NT2/D1 (cell line): ENCODE results near the gene LILRB2.

Source experiments
- SUZ12 ChIP-seq: IDR thresholded peaks from 2 replicates; pipeline ENCODE4 v1.6.1; 2011; ENCODE audit not compliant: insufficient read length, insufficient read depth; ENCODE audit errors: extremely low read depth
- YY1 ChIP-seq: IDR thresholded peaks from 2 replicates; pipeline ENCODE4 v1.6.1; 2011; ENCODE audit not compliant: insufficient read length, insufficient read depth
- ZNF274 ChIP-seq: IDR thresholded peaks from 2 replicates; pipeline ENCODE4 v1.6.1; 2011; ENCODE audit warnings: mild to moderate bottlenecking, low read depth, low read length

- TF ChIP-seq ZNF274 (no peak), SUZ12 (no peak), YY1 (no peak)
Observed at GRCh38 chr19:54253331-54254194, 27.3 kb downstream of the LILRB2 start.
